Stimulated activated naive CD4-positive, alpha-beta T cell (primary cell): ENCODE data around the gene ACBD6.

Experiments
- DNase-seq, 6 experiments: peaks; one replicate each; lab custom pipeline; 2025; lab: John Stamatoyannopoulos, UW

Gene ACBD6

DNA sequence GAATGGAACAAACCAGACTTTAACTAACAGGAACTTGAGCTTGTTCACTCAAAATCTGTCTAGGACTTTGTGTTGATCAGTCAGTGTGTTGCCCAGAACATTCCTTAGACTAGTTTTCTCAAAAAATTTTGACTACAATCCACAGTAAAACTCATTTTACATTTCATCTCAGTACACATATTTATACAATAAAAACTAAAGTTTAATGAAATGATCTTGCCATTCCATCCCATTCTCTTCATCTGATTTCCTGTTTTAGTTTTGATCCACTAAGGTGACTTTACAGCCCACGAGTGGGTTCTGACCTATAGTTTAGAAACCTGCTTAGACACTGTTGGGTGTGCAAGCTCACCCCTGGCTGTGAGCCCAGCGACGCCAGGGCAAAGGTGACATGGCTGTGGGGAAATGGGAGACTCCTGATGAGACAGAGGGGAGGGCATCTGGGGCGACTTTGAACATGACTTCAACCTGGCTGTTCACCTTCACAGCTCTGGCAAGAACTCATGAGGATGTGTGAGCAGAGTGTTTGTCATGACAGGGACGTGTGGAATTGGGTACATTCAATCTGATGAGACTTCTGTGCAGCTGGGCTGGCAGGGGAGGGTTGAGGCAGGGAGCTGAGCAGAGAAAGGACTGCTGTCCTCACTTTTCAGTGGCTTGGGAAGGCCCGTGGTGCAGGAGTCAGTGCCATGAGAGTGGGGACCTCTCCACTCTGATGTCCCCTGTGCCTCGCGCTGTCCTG is 231.7 kb downstream of the ACBD6 start:
- no peak for DNase-seq

DNA sequence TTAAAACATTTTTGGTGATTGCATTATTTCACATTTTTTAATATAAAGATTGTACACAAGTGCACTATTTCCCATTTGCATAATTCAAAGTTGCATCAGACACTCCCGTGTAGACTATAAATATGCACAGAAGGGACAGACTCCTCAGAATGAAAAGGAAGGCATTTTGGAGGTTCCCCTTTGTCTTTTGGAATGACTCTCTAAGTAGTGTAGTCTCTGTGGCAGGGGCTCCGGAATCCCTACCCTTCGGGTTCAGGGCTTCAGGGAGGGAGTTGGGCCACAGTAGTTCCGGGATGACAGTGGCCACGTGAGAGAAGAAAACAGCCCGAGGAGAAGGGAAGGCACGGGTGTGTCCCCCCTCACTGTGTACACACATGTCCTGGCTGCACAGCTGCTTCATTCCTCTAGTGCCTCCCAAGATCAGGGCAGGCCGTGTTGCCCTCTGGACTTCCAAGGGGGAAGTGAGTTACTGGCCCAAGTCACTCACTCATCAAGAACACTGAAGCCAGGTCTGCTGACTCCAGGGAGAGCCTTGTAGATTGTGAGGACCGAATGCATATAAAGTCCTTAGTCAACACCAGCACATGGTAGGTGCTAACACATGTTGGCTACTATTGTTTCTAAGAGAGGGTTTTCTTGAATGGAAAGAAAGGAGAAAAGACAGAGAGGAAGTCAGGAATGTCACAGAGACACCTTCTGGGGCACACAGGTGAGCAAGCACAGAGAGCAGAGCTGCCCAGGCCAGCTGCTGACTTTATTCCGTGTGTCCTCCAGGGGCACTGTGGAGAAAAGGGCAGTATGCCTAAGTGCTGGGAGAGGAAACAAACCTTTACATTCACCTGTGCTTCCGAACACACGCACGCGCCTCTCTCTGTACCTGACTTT is 232.5 kb downstream of the ACBD6 start:
- DNase-seq, result no peak

GRCh38 chr1:180268556-180269075 is 233.8 kb downstream of the ACBD6 start:
- no peak for DNase-seq

DNA sequence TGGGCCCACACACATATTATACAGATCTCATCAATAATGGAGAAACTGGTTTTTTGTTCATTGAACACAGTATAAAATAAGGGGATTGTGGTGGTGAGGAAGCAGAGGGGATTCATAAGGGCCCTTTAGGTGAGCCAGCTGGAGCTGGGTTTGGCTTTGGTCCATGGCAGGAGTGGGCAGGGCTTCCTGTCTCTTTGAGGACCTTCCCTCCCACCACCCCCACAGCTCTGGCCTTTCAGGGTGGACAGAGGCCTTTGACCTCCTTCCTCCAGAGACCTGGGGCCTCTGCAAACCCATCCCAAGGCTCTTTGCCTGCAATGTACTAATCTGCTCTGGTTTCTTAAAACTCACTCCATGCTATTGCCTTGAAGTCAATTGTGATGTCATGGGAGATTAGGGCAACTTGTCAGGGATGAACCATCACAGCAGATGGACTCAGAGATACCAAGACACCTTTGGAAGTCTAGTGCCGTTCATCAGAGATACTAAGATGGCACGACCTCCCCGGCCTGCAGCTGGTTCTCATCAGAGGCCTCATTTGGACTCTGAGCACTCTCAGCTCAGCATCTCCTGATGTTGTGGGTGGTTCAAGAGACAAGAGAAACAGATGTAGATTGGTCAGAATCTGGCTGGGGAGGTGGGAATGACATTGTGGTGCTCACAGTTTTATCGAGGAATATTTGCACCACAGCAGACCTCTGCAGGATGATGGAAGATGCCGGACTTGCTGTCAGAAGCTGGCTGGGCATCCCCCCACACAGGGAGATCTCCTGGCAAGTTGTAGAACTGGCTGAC is 234.4 kb downstream of the ACBD6 start:
- no peak for DNase-seq

DNA sequence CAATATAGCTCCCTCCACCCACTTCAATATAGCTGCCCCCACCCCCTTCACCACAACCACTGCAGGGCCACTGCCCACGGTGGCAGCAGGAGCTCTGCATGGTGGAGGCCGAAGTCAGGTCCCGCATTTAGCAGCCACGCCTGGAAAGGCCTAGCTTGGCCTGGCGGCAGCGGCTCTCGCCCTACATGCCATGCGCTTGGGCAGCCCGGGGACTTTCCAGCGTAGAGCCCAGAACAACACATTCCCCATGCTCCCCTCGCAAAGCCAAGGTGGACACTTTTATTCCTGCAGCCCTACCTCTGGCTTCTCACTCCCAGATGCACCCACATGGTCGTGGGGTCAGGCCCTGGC is 235.2 kb downstream of the ACBD6 start:
- no peak for DNase-seq

- DNase-seq, result no peak
Observed at GRCh38 chr1:180266275-180267210, 235.8 kb downstream of the ACBD6 start.

GRCh38 chr1:180265871-180266270 is 236.5 kb downstream of the ACBD6 start:
- DNase-seq, result no peak

- DNase-seq, result no peak
Observed at GRCh38 chr1:180265201-180265600, 237.2 kb downstream of the ACBD6 start.

GRCh38 chr1:180264595-180264994 is 237.8 kb downstream of the ACBD6 start:
- DNase-seq, result no peak

DNA sequence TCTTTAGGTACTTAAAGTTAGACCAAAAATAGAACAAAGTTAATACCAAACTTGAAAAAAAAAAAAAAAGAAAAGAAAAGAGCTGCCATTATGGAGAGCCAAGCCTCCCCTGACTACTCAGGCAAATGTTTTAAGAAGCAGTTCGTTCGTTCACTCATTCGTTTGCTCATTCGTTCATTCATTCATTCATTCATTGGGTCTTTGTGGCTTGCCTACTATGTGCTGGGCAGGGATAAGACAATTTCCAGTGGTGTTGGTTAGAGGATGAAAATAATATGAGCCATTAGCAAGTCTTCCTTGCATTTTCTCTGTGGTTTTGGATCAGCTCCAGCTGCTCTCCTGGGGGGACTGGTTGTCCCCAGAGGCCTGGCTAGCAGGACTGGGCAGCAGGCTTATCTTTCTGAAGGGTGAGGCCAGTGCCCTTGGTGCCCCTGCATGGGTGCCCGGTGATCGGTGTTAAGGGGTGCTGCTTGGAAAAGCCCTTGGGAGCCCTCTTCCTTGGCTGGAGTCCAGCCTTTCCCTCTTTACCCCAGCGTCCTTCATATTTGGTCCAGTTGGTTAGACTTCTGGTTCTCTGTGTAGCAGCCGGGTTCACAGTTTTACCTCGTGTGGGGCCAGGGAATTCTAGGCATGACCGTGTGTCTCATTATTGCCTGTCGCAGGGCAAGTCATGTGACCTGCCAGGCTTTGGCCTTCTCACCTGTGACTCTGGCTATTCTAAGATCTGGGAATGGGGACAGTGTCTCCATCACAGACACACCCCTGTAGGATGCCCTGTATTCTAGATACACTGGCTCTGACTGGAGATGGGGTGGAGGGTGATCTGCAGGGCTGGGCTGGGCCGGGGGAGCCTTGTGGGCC is 239.5 kb downstream of the ACBD6 start:
- no peak for DNase-seq

DNA sequence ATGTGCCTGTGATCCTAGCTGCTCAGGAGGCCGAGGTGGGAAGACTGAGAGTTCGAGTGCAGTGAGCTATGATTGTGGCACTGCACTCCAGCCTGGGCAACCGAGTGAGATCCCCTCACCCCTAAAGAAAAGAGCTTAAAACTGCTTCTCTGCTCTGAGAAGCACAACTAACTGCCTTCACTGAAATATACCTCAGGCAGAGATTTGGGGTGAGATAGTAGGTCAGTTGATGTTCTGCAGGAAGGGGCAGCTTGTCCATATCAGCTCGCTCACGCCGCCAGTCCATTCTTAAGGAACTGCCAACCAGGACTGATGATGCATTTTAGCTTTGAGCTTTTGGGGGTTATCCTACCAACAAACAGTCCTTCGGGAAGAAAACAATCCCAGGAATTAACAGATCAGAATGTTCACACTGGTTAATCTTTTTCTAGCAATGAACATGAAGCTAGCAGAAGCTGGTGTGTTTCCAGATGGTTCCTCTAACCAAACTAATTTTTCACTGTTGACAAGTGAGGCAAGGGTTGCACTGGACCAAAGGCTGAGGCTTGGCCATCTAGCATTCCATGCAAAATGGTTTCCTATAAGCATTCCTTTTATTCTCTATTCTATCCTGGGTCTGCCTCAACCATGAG is 240.7 kb downstream of the ACBD6 start:
- DNase-seq, result no peak

- DNase-seq, result no peak
Observed at GRCh38 chr1:180261030-180261429, 241.3 kb downstream of the ACBD6 start.

DNA sequence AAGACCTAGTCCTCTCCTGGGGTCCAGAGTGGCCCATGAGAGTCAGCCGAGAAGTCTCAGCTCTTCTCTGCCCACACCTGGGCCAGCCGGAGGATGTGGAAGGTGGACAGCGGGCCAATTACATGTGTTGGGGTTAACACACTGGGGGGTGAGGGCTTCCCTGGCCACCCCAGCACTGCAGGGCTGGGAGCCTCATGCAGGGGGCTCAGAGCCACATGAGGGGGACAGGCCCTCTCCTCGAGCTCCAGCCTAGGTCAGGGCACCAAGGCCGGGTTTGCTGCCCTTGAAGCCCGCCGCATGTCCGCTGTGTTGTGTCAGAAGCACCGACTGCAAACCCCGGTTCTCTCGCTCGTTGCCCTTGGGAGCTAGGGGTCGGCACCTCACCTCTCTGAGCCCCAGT is 241.8 kb downstream of the ACBD6 start:
- no peak for DNase-seq

- no peak for DNase-seq
Observed at GRCh38 chr1:180259431-180260338, 242.7 kb downstream of the ACBD6 start.

DNA sequence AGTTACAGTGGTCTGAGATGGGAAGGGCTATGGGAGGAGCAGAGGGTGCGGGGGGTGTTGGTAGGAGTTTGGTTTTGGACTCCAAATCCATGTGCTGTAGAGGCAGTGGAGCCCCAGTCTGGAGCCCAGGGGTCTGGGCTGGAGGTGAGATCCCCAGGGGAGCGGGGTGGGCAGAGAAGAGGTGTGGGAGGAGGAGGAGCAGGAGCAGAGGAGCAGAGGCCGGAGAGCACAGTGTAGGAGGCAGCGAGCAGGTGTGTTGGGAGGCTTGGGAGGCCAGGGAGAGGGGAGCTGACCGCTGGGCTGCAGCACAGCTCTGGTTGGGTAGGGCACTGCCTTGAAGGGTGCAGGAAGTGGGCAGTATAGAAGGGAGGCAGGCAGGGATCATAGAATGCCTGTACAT is 243.4 kb downstream of the ACBD6 start:
- DNase-seq, result no peak

DNA sequence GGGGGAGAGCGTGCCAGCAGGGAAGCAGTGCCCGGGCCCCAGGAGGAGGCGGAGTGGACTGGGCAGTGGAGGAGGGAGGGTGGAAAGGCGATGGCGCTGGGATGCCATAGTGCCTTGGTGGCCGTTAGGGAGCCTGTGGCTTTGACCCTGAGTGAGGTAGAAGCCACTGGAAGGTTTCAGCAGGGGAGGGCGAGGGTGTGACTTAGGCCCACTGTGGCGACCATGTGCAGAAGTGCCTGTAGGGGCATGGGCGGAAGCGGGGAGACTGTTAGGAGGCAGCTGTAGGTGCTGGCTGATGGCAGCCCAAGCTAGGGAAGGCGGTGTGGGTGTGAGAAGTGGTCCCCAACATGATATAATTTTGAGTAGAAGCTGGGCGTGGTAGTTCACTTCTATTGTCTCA is 244.1 kb downstream of the ACBD6 start:
- no peak for DNase-seq

GRCh38 chr1:180257486-180257885 is 244.9 kb downstream of the ACBD6 start:
- no peak for DNase-seq

GRCh38 chr1:180257028-180257386 is 245.4 kb downstream of the ACBD6 start:
- DNase-seq, result no peak
